HG03196 (cell line): ENCODE data around the gene PHYHD1.

Source experiments
- ATAC-seq: cut with Tn5 transposase; IDR thresholded peaks from one replicate; pipeline ENCODE4 v1.9.1; 2021; ENCODE audit not compliant: unreplicated experiment

The PHYHD1 gene

DNA sequence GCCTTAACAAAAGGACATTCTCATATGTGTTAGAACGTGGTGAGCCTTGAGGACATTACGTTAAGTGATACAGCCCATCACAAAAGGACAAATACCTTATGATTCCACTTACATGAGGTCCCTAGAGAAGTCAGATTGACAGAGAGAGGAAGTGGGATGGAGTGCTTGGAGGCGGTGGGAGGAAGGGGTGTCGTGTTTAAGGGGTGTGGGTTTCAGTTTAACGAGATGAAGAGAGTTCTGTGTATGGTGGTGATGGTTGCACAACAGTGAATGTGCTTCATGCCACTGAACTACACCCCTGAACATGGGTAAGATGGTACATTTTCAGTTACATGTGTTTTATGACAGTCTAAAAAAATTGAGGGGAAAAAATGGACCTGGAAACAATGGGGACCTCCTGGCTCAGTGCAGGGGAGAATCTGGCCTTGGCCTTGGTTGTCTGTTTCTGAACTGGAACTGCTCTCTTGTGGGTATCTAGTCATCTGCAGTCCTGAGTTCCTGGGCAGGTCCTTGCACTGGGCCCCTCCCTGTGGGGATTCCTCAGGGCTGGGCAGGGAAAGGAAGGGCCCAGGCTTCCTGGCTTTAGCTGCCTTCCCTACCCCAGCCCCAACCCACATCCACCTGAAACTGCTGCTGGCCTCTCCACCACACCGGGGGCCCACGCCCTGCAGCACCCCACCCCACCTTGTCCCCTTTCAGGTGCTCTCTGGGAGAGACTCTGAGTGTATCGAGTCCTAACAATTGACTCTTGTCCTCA lies 21.0 kb upstream of the PHYHD1 start:
- no peak for ATAC-seq

DNA sequence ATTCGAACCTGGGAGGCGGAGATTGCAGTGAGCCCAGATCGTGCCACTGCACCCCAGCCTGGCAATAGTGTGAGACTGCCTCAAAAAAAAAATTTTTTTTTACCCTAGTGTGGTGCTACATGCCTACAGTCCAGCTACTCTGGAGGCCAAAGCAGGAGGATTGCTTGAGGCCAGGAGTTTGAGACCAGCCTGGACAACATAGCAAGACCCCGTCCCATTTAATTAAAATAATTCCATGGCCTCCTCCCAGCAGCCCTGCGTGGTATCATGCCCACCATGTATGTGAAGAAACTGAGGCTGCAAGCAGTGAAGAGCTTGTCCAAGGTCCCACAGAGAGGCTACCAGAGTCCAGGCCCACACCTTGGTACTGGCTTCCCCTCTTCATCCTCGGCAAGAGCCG lies 19.4 kb upstream of the PHYHD1 start:
- no peak for ATAC-seq

DNA sequence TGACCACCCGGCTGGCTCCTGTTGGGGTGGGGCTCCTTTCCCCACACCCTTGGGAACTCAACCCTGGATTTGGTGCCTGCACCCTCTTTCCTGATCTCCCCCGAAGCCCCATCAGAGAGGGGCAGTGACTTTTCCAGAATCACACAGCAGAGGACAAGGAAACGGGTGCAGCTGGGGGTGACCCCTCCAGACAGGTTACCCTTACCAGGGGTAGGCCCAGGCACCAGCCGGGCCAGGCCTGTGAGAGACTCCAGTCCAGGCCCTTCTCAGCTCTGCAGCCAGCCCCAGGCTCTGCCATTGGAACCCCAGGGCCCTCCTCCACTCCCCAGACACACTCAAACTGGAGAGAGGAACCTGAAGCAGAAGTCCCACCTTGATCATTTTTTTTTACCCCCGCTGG lies 19.0 kb upstream of the PHYHD1 start:
- peak; percentile 10 for ATAC-seq

DNA sequence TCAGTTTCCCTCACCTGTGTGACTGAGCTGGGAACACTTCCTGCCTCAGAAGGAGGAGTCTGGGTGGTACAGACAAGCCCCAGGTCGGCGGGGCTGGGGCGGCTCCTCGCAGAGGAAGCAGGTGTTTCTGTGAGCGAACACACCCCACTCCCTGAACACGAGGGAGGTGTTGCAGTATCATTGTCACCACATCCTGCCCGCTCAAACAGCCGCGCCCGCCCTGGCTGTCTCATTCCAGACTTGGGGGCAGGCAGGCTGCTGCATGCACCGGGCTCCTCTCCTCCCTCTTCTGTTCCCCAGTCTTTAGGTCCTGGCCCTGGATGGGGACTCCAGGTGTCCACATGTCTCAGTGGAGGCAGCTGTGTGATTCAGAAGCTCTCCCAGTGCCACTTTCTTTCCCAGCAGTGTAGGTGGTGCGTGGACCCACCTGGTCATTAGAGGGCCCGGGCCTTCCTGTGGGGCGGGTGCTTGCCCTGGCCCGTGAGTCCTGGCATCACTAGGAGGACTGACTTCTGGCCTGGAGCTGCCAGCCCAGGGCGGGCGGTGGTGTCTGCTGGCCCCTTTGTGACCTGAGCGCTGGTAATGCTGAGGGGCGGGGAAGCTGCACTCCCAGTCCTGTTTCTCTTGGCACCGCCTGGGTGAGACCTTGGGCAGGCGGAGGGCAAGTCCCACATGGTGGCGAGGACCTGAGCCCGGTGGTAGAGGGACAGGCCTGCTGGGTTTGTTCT lies 18.3 kb upstream of the PHYHD1 start:
- ATAC-seq = peak; percentile 77

DNA sequence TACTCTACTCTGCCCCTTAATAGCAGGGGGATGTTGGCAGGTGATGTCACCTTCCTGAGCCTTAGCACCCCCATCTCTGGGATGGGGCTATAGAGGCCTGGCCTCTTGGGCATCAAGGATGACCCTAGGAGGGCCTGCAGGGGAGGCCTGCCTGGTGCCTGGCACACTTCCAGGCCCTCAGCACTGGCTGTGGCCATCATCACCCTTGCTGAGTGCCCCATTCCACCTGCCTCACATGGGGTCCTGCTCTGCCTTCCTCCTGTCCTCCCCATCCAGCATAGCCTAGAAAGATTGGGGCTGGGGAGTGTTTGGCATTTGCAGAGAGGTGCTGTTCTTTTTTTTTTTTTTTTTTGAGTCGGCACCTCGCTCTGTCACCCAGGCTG lies 17.7 kb upstream of the PHYHD1 start:
- ATAC-seq = no peak

DNA sequence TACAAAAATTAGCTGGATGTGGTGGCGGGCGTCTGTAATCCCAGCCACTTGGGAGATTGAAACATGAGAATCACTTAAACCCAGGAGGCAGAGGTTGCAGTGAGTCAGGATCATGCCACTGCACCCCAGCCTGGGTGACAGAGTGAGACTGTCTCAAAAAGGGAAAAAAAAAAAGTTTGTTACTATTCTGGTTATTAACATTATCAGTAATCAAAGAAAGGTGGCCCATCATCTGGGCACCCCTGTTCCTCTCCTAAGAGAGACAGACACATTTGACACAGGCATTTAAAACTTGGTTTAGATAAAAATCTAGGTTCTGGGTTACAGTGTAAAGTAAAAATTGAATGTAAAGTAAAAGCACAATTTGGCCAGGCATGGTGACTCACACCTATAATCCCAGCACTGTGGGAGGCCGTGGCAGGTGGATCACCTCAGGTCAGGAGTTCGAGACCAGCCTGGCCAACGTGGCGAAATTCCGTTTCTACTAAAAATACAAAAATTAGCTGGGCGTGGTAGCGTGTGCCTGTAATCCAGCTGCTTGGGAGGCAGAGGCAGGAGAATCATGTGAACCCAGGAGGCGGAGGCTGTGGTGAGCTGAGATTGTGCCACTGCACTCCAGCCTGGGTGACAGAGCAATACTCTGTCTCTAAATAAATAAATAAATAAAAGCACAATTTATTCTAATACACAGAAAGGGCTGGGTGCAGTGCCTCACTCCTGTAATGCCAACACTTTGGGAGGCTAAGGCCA lies 16.7 kb upstream of the PHYHD1 start:
- ATAC-seq = no peak

GRCh38 chr9:128905964-128906363 lies 14.8 kb upstream of the PHYHD1 start:
- no peak for ATAC-seq

DNA sequence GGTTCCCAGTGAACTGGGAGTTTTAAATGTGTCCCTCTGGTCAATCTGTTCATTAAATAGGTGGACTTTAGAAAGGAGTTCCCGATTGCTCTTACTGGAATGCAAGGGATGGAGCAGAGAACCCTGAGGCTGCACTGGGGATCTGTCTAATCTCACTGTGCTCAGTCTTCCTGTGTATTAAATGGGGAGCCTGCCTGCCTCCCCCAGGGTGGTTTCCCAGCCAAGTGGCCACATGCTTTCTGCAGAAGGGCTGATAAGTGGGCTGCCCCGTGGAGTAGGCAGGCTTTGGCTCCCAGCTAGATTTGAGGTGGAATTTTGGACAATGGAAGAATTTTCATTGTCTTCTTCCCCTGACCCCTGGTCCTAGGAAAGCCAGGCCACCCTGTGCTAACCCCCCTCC lies 14.0 kb upstream of the PHYHD1 start:
- ATAC-seq = no peak

DNA sequence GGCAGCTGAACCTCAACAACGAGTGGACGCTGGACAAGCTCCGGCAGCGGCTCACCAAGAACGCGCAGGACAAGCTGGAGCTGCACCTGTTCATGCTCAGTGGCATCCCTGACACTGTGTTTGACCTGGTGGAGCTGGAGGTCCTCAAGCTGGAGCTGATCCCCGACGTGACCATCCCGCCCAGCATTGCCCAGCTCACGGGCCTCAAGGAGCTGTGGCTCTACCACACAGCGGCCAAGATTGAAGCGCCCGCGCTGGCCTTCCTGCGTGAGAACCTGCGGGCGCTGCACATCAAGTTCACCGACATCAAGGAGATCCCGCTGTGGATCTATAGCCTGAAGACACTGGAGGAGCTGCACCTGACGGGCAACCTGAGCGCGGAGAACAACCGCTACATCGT lies 12.4 kb upstream of the PHYHD1 start:
- ATAC-seq = no peak

DNA sequence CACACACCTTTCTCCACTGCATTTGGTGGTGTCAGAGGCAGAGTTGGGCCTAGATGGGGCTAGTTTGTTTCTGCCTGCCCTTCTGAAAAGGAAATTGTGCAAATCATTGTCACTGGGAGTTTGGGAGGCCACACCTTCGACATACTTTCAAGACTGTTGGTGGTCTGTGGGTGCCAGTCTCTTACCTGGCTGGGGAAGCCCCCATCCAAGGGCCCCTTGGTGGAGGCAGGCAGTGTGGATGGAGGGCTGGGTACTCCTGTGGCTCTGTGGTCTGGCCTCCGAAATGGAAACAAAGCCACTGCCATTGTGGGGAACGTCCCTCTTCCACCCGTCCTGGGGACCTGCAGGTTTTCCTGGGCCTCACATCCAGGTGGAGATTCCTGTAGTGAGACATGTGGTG lies 10.9 kb upstream of the PHYHD1 start:
- ATAC-seq = no peak

DNA sequence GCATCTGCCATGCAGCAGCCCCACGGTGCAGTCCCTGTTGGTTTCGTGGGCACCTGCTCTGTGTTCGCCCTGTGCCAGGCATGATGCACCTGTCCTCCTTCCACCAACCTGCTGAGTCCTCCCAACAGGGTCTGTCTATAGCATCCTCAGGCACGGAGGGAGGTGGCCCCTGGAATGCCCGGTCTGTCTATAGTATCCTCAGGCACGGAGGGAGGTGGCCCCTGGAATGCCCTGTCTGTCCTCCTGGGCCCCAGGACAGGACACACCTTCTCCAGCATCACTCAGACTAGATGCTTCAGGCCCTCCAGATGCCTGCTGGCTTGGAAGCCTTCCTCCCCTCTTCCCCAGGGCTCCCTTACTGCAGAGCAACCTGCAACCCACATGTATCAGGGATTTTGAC lies 9.9 kb upstream of the PHYHD1 start:
- ATAC-seq = no peak

DNA sequence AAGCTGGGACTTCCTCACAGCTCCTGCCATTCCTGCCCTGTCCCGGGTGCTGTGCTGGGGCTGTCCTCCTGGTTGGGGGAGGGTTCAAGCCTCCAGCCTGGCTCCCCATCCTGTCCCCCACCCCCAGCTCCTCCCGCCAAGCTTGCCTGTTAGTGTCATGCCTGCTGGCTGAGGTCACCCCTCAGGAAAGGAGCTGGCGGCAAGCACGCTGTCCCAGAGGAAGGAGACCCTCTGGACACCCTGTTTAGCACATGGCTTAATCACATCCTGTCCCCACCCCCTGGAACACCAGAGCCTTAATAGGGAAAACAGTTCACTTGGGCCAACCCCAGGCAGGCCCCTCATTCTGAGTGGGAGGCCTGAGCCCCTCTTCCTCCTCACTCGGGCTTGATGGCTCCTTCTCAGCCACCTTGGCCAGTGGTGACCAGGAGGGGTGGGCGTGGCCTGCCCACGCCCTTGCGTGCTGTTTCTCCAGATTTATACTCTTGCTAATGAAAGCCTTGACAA lies 9.2 kb upstream of the PHYHD1 start:
- ATAC-seq = no peak

DNA sequence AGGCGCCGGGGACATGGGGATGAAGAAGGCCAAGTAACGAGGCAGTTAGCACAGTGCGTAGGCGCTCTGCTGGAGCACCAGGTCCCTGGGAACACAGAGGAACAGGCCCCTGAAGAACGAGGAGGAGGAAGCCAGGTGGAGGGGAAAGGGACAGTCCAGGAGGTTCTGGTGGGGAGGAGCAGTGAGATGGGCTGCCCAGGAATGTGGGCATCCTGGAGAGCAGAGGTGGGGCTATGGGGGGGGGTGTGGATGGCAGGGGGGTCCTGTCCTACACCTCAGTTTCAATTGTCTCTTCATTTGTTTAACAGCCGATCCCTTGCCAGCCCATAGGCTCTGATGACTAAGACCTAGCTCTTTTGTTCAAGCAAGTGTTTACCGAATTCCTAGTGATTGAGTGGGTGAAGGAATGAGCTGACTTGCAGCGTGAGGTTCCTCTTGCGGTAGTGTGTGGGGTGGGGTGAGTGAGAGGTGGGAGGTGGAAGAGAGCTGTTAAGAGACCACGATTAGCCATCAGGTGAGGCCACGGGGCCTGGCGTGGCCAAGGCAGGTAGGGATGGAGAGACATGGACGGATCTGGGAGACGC lies 8.4 kb upstream of the PHYHD1 start:
- ATAC-seq = no peak

DNA sequence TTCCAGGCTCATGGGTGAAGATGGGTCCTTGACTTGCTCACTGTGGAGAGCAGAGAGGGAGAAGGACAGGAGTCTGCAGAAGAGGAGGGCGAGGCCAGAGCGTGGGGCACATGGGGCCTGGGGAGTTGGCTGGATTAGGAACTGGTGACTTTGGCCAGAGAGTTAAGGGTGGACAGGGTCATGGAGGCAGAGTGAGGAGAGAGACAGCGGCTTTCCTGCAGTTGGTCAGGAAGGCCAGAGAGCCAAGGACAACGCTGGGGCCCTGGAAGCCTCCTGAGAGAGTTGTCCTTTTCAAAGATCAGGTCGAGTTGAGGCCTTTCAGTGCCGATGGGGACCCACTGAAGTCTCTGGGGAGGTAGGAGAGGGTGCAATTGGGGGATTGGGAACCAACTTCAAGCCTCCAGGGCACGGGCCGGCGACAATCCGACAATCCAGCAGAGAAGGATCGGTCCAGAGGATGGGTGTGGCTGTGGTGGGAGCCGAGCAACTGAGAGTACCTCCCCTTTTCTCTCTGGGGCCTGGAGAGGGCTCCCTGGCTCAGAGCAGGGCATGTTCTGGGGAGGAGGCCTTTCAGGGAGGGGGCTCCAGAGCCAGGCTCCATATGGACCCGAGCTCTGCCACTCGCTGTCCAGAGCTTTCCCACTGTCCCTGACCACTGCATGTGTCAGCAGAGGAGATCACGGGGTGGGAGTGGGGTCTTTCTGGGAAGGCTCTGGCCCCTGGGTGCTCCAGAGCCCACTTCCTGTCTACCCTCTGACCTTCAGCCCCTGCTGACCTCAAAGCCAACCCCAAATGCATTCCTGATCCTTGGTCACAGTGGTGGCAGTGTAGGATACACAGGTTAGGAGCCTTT lies 7.5 kb upstream of the PHYHD1 start:
- ATAC-seq = no peak

DNA sequence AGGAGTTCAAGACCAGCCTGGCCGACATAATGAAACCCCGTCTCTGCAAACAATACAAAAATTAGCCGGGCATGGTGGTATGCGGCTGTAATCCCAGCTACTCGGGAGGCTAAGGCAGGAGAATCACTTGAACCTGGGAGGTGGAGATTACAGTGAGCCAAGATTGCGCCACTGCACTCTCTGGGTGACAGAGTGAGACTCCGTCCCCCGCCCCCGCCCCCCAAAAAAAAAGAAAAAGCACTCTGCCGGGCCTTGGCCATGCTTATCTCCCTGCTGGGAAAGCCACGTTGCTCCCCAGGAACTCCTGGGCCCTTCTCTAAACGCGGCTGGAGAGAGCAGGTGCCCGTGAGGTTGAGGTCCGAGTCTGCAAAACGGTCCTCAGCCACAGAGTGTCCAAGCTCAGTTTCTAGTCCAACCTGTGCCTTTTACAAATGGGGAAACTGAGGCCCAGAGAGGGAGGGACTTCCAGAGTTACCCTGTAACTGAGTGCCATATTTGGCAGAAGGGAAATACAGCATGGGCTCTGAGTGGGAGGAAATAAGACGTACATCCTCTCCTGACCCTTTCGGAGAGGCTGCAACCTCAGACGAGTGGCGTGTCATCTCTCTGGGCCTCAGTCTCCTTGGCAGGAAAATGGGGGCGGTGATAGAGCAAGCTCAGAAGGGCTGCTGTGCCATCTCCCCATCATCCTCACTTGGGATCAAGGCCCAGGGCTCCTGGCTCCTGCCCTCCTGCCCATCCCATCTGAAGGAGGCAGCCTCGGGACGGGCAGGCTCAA lies 6.6 kb upstream of the PHYHD1 start:
- ATAC-seq = no peak

DNA sequence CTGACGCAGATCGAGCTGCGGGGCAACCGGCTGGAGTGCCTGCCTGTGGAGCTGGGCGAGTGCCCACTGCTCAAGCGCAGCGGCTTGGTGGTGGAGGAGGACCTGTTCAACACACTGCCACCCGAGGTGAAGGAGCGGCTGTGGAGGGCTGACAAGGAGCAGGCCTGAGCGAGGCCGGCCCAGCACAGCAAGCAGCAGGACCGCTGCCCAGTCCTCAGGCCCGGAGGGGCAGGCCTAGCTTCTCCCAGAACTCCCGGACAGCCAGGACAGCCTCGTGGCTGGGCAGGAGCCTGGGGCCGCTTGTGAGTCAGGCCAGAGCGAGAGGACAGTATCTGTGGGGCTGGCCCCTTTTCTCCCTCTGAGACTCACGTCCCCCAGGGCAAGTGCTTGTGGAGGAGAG lies 4.6 kb upstream of the PHYHD1 start:
- ATAC-seq = no peak

- ATAC-seq = no peak
Measured at GRCh38 chr9:128916745-128917144, 4.0 kb upstream of the PHYHD1 start.

DNA sequence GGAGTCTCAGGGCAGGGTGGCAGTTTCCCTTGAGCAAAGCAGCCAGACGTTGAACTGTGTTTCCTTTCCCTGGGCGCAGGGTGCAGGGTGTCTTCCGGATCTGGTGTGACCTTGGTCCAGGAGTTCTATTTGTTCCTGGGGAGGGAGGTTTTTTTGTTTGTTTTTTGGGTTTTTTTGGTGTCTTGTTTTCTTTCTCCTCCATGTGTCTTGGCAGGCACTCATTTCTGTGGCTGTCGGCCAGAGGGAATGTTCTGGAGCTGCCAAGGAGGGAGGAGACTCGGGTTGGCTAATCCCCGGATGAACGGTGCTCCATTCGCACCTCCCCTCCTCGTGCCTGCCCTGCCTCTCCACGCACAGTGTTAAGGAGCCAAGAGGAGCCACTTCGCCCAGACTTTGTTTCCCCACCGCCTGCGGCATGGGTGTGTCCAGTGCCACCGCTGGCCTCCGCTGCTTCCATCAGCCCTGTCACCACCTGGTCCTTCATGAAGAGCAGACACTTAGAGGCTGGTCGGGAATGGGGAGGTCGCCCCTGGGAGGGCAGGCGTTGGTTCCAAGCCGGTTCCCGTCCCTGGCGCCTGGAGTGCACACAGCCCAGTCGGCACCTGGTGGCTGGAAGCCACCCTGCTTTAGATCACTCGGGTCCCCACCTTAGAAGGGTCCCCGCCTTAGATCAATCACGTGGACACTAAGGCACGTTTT lies 3.5 kb upstream of the PHYHD1 start:
- no peak for ATAC-seq

DNA sequence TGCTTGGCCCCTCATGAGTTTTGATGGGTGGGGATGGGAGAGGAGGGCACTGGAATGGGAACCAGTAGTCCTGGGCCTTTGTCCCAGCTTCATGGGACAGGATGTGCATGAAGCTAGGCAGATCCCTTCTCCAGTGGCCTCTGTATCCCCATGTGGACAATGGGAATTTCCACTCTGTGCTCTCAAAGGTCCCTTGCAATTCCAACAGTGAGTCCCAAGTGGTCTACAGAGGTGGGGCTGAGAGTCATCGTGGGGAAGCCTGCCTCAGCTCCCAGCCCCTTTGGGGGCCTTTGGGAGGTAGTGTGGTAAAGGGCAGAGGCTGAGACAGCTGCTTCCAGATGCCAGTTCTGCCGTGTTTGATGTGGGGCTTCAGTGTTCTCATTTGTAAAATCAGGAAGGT lies 1.9 kb upstream of the PHYHD1 start:
- no peak for ATAC-seq
